8988T (cell line): Measurements from ENCODE around the gene ARHGAP26.
A peak's percentile ranks its signal among the peaks of the same experiment; 100 is the strongest.

Source experiments
- DNase-seq: peaks from one replicate; pipeline ENCODE4 v3.0.0; 2011

The ARHGAP26 gene

GRCh38 chr5:142881784-142882126 is 111.6 kb downstream of the ARHGAP26 start:
- DNase-seq, result no peak

- no peak for DNase-seq
Observed at GRCh38 chr5:142883025-142883424, 112.8 kb downstream of the ARHGAP26 start.

- DNase-seq, result no peak
Observed at GRCh38 chr5:142883438-142883837, 113.3 kb downstream of the ARHGAP26 start.

- no peak for DNase-seq
Observed at GRCh38 chr5:142884029-142884428, 113.9 kb downstream of the ARHGAP26 start.

- DNase-seq, result no peak
Observed at GRCh38 chr5:142886211-142886610, 116.0 kb downstream of the ARHGAP26 start.

- DNase-seq, result no peak
Observed at GRCh38 chr5:142886956-142887355, 116.8 kb downstream of the ARHGAP26 start.

GRCh38 chr5:142888469-142889085 is 118.4 kb downstream of the ARHGAP26 start:
- DNase-seq, result peak; percentile 35

GRCh38 chr5:142892021-142892420 is 121.8 kb downstream of the ARHGAP26 start:
- DNase-seq, result no peak

GRCh38 chr5:142894315-142894714 is 124.1 kb downstream of the ARHGAP26 start:
- no peak for DNase-seq

- no peak for DNase-seq
Observed at GRCh38 chr5:142894749-142895148, 124.6 kb downstream of the ARHGAP26 start.

GRCh38 chr5:142896325-142897007 is 126.3 kb downstream of the ARHGAP26 start:
- no peak for DNase-seq

- DNase-seq, result no peak
Observed at GRCh38 chr5:142897328-142897727, 127.2 kb downstream of the ARHGAP26 start.

- DNase-seq, result no peak
Observed at GRCh38 chr5:142900927-142901326, 130.8 kb downstream of the ARHGAP26 start.

- no peak for DNase-seq
Observed at GRCh38 chr5:142901476-142902185, 131.5 kb downstream of the ARHGAP26 start.

- no peak for DNase-seq
Observed at GRCh38 chr5:142902186-142902965, 132.2 kb downstream of the ARHGAP26 start.

GRCh38 chr5:142904416-142904815 is 134.2 kb downstream of the ARHGAP26 start:
- peak; percentile 28 for DNase-seq

GRCh38 chr5:142905348-142905747 is 135.2 kb downstream of the ARHGAP26 start:
- no peak for DNase-seq

GRCh38 chr5:142906863-142907671 is 136.9 kb downstream of the ARHGAP26 start:
- DNase-seq, result no peak

GRCh38 chr5:142908659-142909058 is 138.5 kb downstream of the ARHGAP26 start:
- no peak for DNase-seq

- DNase-seq, result no peak
Observed at GRCh38 chr5:142910128-142910527, 140.0 kb downstream of the ARHGAP26 start.

- DNase-seq, result no peak
Observed at GRCh38 chr5:142911170-142911569, 141.0 kb downstream of the ARHGAP26 start.

GRCh38 chr5:142911775-142912174 is 141.6 kb downstream of the ARHGAP26 start:
- DNase-seq, result no peak
